ENCODE measurements around the gene UTP14A.

Gene UTP14A

DNA sequence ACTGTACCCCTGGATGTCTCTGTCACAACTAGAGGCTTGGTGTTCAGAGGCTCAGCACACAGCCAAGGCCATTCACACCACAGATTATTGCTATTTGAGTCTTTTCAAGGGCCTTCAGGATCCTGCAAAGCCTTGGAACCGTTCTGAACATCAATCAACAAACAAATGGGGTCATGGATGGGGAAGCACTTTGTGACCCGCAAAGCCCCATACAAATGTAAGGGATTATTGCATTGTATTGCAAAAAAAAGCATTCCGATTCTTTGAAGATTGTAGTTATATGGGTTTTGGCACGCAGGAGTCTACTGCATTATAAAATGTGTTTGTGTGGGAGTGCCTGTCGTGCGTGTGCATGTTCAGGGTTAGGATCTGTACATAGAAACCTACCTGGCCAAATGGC lies 59.2 kb downstream of the UTP14A start:
- DNase-seq (ENCODE audit: low read depth) = no peak
- TF ChIP-seq, protein P1, sequence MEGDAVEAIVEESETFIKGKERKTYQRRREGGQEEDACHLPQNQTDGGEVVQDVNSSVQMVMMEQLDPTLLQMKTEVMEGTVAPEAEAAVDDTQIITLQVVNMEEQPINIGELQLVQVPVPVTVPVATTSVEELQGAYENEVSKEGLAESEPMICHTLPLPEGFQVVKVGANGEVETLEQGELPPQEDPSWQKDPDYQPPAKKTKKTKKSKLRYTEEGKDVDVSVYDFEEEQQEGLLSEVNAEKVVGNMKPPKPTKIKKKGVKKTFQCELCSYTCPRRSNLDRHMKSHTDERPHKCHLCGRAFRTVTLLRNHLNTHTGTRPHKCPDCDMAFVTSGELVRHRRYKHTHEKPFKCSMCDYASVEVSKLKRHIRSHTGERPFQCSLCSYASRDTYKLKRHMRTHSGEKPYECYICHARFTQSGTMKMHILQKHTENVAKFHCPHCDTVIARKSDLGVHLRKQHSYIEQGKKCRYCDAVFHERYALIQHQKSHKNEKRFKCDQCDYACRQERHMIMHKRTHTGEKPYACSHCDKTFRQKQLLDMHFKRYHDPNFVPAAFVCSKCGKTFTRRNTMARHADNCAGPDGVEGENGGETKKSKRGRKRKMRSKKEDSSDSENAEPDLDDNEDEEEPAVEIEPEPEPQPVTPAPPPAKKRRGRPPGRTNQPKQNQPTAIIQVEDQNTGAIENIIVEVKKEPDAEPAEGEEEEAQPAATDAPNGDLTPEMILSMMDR (conservative IDR thresholded peaks at IDR 0.05; ENCODE audit: control insufficient read depth, insufficient read depth, low read depth, low read length) = no peak
- no peak overlapping the region for H3K4me3 ChIP-seq (ENCODE audit: control insufficient read depth, low read depth, low read length)

DNA sequence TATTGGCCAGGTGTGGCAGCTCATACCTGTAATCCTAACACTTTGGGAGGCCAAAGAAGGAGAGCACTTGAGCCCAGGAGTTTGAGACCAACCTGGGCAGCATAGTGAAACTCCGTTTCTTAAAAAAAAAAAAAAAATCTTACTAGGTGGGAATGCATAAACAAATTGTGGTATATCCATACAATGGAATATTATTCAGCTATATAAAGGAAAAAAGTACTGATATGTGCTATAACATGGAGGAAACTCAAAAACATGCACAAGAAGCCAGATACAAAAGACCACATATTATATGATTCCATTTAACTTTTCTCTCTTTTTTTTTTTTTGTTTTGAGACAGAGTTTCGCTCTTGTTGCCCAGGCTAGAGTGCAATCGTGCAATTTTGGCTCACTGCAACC lies 63.0 kb downstream of the UTP14A start:
- H3K4me3 ChIP-seq (ENCODE audit: control insufficient read depth, low read depth, low read length) = no peak overlapping the region
- TF ChIP-seq, protein P1 (conservative IDR thresholded peaks at IDR 0.05; ENCODE audit: control insufficient read depth, insufficient read depth, low read depth, low read length) = no peak

DNA sequence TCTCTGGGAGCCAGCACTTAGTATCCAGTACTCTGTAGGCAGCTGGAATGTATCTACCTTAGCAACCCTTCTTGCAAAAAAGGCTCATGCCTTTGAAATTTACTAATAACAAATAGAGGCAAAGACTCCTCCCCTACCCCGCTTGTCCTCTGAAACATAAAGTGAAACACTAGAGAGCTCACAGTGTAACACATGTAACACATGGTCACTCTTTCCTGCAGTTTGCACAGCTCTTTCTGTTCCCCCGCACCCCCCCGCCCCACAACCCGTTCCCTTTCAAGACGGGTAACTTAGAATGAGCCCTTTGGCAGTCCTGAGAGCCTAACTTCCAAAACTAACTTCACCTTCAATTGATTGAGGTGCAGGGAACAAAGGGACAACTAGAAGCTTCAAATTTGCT lies 70.5 kb downstream of the UTP14A start:
- H3K4me3 ChIP-seq (ENCODE audit: control insufficient read depth, low read depth, low read length) = no peak overlapping the region
- TF ChIP-seq, protein P1 (conservative IDR thresholded peaks at IDR 0.05; ENCODE audit: control insufficient read depth, insufficient read depth, low read depth, low read length) = no peak
- DNase-seq (ENCODE audit: low read depth) = no peak

More for the DNA sequence above, 63.0 kb downstream of the UTP14A start:
- DNase-seq (ENCODE audit: low read depth) = no peak

All from fibroblast of mammary gland (primary cell).